Measurements from ENCODE around the gene NUPR1.
A peak's percentile ranks its signal among the peaks of the same experiment; 100 is the strongest.
"Not testable (repeated sequence)": the region's sequence is repeated elsewhere in the genome, so short reads cannot be mapped to it uniquely, and the experiment has no call there.

NUPR1 gene

GRCh38 chr16:28526201-28527099 is 12.3 kb downstream of the NUPR1 start:
- peak; percentile 55 for DNase-seq (ENCODE audit: low spot score)

- no peak for DNase-seq (ENCODE audit: low spot score)
Observed at GRCh38 chr16:28524681-28525171, 14.0 kb downstream of the NUPR1 start.

- DNase-seq (ENCODE audit: low spot score), result no peak
Observed at GRCh38 chr16:28522792-28523191, 16.0 kb downstream of the NUPR1 start.

- no peak for DNase-seq (ENCODE audit: low spot score)
Observed at GRCh38 chr16:28521436-28521835, 17.3 kb downstream of the NUPR1 start.

- DNase-seq (ENCODE audit: low spot score), result no peak
Observed at GRCh38 chr16:28520672-28521071, 18.1 kb downstream of the NUPR1 start.

- no peak for DNase-seq (ENCODE audit: low spot score)
Observed at GRCh38 chr16:28514246-28514645, 24.5 kb downstream of the NUPR1 start.

GRCh38 chr16:28513484-28514181 is 25.1 kb downstream of the NUPR1 start:
- DNase-seq (ENCODE audit: low spot score), result no peak

GRCh38 chr16:28511801-28512789 is 26.7 kb downstream of the NUPR1 start:
- DNase-seq (ENCODE audit: low spot score), result no peak

- no peak for DNase-seq (ENCODE audit: low spot score)
Observed at GRCh38 chr16:28511031-28511430, 27.7 kb downstream of the NUPR1 start.

GRCh38 chr16:28505489-28506137 is 33.2 kb downstream of the NUPR1 start:
- no peak for DNase-seq (ENCODE audit: low spot score)

GRCh38 chr16:28504707-28505404 is 33.9 kb downstream of the NUPR1 start:
- no peak for DNase-seq (ENCODE audit: low spot score)

- DNase-seq (ENCODE audit: low spot score), result no peak
Observed at GRCh38 chr16:28503470-28504259, 35.1 kb downstream of the NUPR1 start.

- DNase-seq (ENCODE audit: low spot score), result no peak
Observed at GRCh38 chr16:28502290-28502689, 36.5 kb downstream of the NUPR1 start.

- DNase-seq (ENCODE audit: low spot score), result no peak
Observed at GRCh38 chr16:28501258-28502232, 37.2 kb downstream of the NUPR1 start.

- DNase-seq (ENCODE audit: low spot score), result not testable (repeated sequence)
Observed at GRCh38 chr16:28500476-28501180, 38.1 kb downstream of the NUPR1 start.

- DNase-seq (ENCODE audit: low spot score), result no peak
Observed at GRCh38 chr16:28499854-28500253, 38.9 kb downstream of the NUPR1 start.

GRCh38 chr16:28498666-28499381 is 40.0 kb downstream of the NUPR1 start:
- no peak for DNase-seq (ENCODE audit: low spot score)

All from HuH-7 (cell line).